K562 (cell line): ENCODE data around the gene NOL12. TPM values are rescaled to one million over a fixed set of nuclear protein-coding genes. Genes with fewer than 3 reads are reported as not detected.

Source experiments
- ATF7 ChIP-seq: fragments of 450-650 bp; IDR thresholded peaks from 2 replicates; pipeline ENCODE4 v1.7.1; 2014; ENCODE audit warnings: mild to moderate bottlenecking, moderate library complexity
- BMI1 ChIP-seq: fragments of 150-350 bp; IDR thresholded peaks from 2 replicates; pipeline ENCODE4 v1.6.1; 2014; ENCODE audit warnings: low read length
- CBFA2T2 ChIP-seq: fragments of 450-650 bp; conservative IDR thresholded peaks from 2 replicates; pipeline ENCODE4 v1.6.1; 2017; ENCODE audit warnings: mild to moderate bottlenecking
- GABPA ChIP-seq: fragments of 200-800 bp; sonication (Bioruptor generic); conservative IDR thresholded peaks from 2 replicates; pipeline ENCODE4 v1.6.1; 2016; ENCODE audit warnings: low read depth, missing genetic modification characterization, missing compliant biosample characterization
- MAX ChIP-seq: sonication (generic); formaldehyde crosslinking; IDR thresholded peaks from 2 replicates; pipeline ENCODE4 v1.9.0; 2022; ENCODE audit warnings: mild to moderate bottlenecking, missing genetic modification reagents
- MTA2 ChIP-seq: fragments of 450-650 bp; IDR thresholded peaks from 2 replicates; pipeline ENCODE4 v1.6.1; 2016; ENCODE audit warnings: low read depth
- SRF ChIP-seq, 2 experiments: fragments of 250-450, 450-650 bp in 1 of 2; sonication (Bioruptor Pico) in 1 of 2; sonication (generic) in 1 of 2; formaldehyde crosslinking; IDR thresholded peaks; 2 replicates each; pipeline versions ENCODE4 v1.5.0 to v1.5.1; 2020 to 2022; ENCODE audit warnings: mild to moderate bottlenecking in 1 of 2, missing genetic modification reagents in 1 of 2
- TFAM ChIP-seq: fragments of 250-450 bp; sonication (Bioruptor Pico); conservative IDR thresholded peaks from 2 replicates; pipeline ENCODE4 v1.5.0; 2021; ENCODE audit warnings: mild to moderate bottlenecking, moderate library complexity
- ZEB2 ChIP-seq: fragments of 450-650 bp; IDR thresholded peaks from 2 replicates; pipeline ENCODE4 v1.6.1; 2016
- ZNF277 ChIP-seq: fragments of 250-450 bp; sonication (Bioruptor Pico); IDR thresholded peaks from 2 replicates; pipeline ENCODE4 v1.8.0; 2022; ENCODE audit warnings: inconsistent platforms, mild to moderate bottlenecking, moderate library complexity, borderline replicate concordance
- polyA plus RNA-seq, 8 experiments: library from polyadenylated mRNA; depleted of rRNA in 4 of 8; stranded (reverse) in 5 of 8; unstranded in 3 of 8; fragments of >200 nt; fragmentation: Nextera tagmentation in 2 of 8; fragmentation: Illumina TruSeq in 1 of 8; extraction: Ambion mirVana in 2 of 8; extraction: Trizol in 1 of 8; gene quantifications; 2 replicates each; pipeline versions ENCODE4 v1.2.1 to v1.2.3, GENCODE V29; 2011 to 2014; ENCODE audit warnings: inconsistent platforms in 1 of 8, missing spikeins in 1 of 8
- total RNA-seq, 7 experiments: library from RNA; depleted of rRNA in 6 of 7; stranded (reverse); fragments of >200 nt in 6 of 7; fragmentation: Illumina TruSeq in 2 of 7; extraction: Trizol in 2 of 7; gene quantifications; 2 replicates each; pipeline versions ENCODE4 v1.2.1 to v1.2.3, GENCODE V29; 2011 to 2021; ENCODE audit warnings: low replicate concordance in 1 of 7
- TF ChIP-seq, protein P1 (sequence below): sonication (generic); formaldehyde crosslinking; IDR thresholded peaks from 2 replicates; pipeline ENCODE4 v1.8.0; 2022; ENCODE audit warnings: mild to moderate bottlenecking, missing genetic modification reagents

The NOL12 gene
- total and polyA plus RNA-seq, 9 of the 15 experiments (the other 6 are each of a cell fraction or from before 2014, with no cell fraction given): 2.8 to 40.9 (median 28.5) TPM

- TF ChIP-seq ZNF277 (CRISPR knock-in tag) (no peak), MAX (CRISPR knock-in tag) (no peak), SRF (CRISPR knock-in tag; IDR thresholded peaks at IDR 0.05) (no peak), GABPA (no peak), ZEB2 (no peak), BMI1 (no peak), MTA2 (no peak), CBFA2T2 (no peak), ATF7 (no peak), TFAM (CRISPR knock-in tag) (no peak)
- TF ChIP-seq, protein P1, sequence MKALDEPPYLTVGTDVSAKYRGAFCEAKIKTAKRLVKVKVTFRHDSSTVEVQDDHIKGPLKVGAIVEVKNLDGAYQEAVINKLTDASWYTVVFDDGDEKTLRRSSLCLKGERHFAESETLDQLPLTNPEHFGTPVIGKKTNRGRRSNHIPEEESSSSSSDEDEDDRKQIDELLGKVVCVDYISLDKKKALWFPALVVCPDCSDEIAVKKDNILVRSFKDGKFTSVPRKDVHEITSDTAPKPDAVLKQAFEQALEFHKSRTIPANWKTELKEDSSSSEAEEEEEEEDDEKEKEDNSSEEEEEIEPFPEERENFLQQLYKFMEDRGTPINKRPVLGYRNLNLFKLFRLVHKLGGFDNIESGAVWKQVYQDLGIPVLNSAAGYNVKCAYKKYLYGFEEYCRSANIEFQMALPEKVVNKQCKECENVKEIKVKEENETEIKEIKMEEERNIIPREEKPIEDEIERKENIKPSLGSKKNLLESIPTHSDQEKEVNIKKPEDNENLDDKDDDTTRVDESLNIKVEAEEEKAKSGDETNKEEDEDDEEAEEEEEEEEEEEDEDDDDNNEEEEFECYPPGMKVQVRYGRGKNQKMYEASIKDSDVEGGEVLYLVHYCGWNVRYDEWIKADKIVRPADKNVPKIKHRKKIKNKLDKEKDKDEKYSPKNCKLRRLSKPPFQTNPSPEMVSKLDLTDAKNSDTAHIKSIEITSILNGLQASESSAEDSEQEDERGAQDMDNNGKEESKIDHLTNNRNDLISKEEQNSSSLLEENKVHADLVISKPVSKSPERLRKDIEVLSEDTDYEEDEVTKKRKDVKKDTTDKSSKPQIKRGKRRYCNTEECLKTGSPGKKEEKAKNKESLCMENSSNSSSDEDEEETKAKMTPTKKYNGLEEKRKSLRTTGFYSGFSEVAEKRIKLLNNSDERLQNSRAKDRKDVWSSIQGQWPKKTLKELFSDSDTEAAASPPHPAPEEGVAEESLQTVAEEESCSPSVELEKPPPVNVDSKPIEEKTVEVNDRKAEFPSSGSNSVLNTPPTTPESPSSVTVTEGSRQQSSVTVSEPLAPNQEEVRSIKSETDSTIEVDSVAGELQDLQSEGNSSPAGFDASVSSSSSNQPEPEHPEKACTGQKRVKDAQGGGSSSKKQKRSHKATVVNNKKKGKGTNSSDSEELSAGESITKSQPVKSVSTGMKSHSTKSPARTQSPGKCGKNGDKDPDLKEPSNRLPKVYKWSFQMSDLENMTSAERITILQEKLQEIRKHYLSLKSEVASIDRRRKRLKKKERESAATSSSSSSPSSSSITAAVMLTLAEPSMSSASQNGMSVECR (CRISPR knock-in tag): no peak
Measured at GRCh38 chr22:37713761-37714160, 27.6 kb downstream of the NOL12 start (continued).
